ENCODE data around the gene GMDS. TPM values are rescaled to one million over a fixed set of nuclear protein-coding genes. Genes with fewer than 3 reads are reported as not detected.
A peak's percentile ranks its signal among the peaks of the same experiment; 100 is the strongest.

GMDS gene
- total and polyA plus RNA-seq, 2 donors (not counting 3 experiments of a cell fraction or from before 2014, with no cell fraction given), result 9.8 to 23.5 TPM

- Histone ChIP-seq H4K20me1 (replicated peaks; ENCODE audit: control insufficient read depth, extremely low read depth, insufficient read depth, low read length) (no peaks in the 10 kb centered on the region), H3K36me3 (ENCODE audit: control insufficient read depth in 2 of 2, extremely low read depth in 1 of 2, insufficient read depth in 2 of 2, low read length in 2 of 2) (no peaks in the 10 kb centered on the region), H3K9me3 (replicated peaks; ENCODE audit: control insufficient read depth, insufficient read depth, low read length) (no peaks in the 10 kb centered on the region), H3K4me3 (replicated peaks in 1 of 3; ENCODE audit: insufficient read depth in 1 of 3, low read depth in 1 of 3, low read length in 3 of 3) (no peak overlapping the region), H2AFZ (ENCODE audit: low read depth, low read length) (no peak overlapping the region), H3K79me2 (ENCODE audit: control insufficient read depth, insufficient read depth, low read length) (no peaks in the 10 kb centered on the region), H3K4me1 (ENCODE audit: control insufficient read depth, extremely low read depth, insufficient read depth, low read length) (peaks cover 17% of the 10 kb centered on the region), H3K27ac (ENCODE audit: insufficient read depth, low read depth, low read length) (no peak overlapping the region), H3K4me2 (ENCODE audit: insufficient read depth, low read length) (no peak overlapping the region), H3K27me3 (ENCODE audit: control insufficient read depth in 2 of 2, insufficient read depth in 2 of 2, low read length in 2 of 2) (no peaks in the 10 kb centered on the region), H3K9ac (replicated peaks; ENCODE audit: extremely low read depth, insufficient read depth, low read length) (no peak overlapping the region), H3K9me1 (replicated peaks; ENCODE audit: control insufficient read depth, extremely low read depth, insufficient read depth, low read length) (no peaks in the 10 kb centered on the region)
- FAIRE-seq (no peak), DNase-seq (ENCODE audit: low read depth, low spot score) (no peak)
- dilution Hi-C loops (cut with MboI; ENCODE audit: extremely low pct_ligation_motif_present, low sequenced_read_pairs), result no loop called here
- ChIA-PET CTCF (no interaction called here), POLR2A (no interaction called here)
- TF ChIP-seq CTCF (IDR thresholded peaks at IDR 0.05; ENCODE audit: extremely low read depth in 1 of 2, insufficient read depth in 1 of 2, low read depth in 1 of 2, low read length in 2 of 2) (peak; percentile 13 to 25), FOS (IDR thresholded peaks at IDR 0.05; ENCODE audit: borderline replicate concordance, insufficient read depth, low read length) (no peak)
- no TSS peak for BruUV-seq (replicated peaks)
- intact Hi-C loops (cut with micrococcal nuclease), result no loop called here
These were observed 86.7 kb downstream of the GMDS start for GRCh38 chr6:2158596-2159271.

DNA sequence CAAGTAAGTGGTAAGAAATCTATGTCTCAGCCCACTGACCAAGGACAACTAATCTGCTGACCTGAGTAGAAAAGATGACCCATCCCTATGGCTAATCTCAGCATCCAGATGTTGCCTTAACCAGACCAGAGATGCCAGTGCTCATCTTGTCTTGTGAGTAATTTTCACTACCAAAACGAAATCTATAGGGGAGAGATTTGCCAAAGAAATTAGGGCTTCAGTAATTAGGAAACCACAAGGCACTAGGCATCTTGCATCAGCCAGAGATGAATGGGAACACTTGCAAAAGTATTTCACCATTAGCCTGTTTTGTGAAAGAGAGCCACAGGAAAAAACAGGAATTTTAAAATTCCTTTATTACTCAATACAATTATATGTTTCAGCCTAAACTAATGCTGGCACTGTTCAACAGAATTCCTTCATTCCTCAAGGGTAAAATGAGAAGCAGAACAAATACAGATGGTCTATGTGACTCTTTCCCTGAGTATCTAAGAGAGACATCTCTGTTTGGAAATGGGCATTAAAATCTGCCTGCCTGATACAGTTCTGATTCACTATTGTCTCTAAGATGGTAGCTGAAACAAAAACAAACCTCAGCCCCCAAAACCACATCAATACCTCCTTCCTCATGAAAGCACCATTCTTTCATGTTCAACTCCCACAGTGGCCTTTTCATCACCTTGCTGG lies 87.8 kb downstream of the GMDS start:
- POLR2A ChIA-PET, result no interaction called here
- H2AFZ ChIP-seq (ENCODE audit: low read depth, low read length), result no peak overlapping the region
- H3K36me3 ChIP-seq (ENCODE audit: control insufficient read depth in 2 of 2, extremely low read depth in 1 of 2, insufficient read depth in 2 of 2, low read length in 2 of 2), result no peaks in the 10 kb centered on the region
- H3K4me2 ChIP-seq (ENCODE audit: insufficient read depth, low read length), result no peak overlapping the region
- TF ChIP-seq EZH2 (IDR thresholded peaks at IDR 0.05; ENCODE audit: borderline replicate concordance, low read depth, low read length, severe bottlenecking), result no peak
- no peak for TF ChIP-seq JUN (IDR thresholded peaks at IDR 0.05; ENCODE audit: borderline replicate concordance, insufficient read depth, insufficient read length, low read depth)
- TF ChIP-seq POLR2A (IDR thresholded peaks at IDR 0.05; ENCODE audit: low read depth, low read length), result no peak
- no peak for TF ChIP-seq MYC (IDR thresholded peaks at IDR 0.05; ENCODE audit: low read depth, low read length)
- H3K9me3 ChIP-seq (replicated peaks; ENCODE audit: control insufficient read depth, insufficient read depth, low read length), result no peaks in the 10 kb centered on the region
- H4K20me1 ChIP-seq (replicated peaks; ENCODE audit: control insufficient read depth, extremely low read depth, insufficient read depth, low read length), result no peaks in the 10 kb centered on the region
- H3K27ac ChIP-seq (ENCODE audit: insufficient read depth, low read depth, low read length), result no peak overlapping the region
- intact Hi-C loops (cut with micrococcal nuclease), result no loop called here
- no TSS peak for BruUV-seq (replicated peaks)
- H3K27me3 ChIP-seq (ENCODE audit: control insufficient read depth in 2 of 2, insufficient read depth in 2 of 2, low read length in 2 of 2), result no peaks in the 10 kb centered on the region
- DNase-seq (ENCODE audit: low read depth, low spot score) (peak; percentile 27), FAIRE-seq (no peak)
- H3K4me1 ChIP-seq (ENCODE audit: control insufficient read depth, extremely low read depth, insufficient read depth, low read length), result peaks cover 12% of the 10 kb centered on the region
- no peak overlapping the region for H3K9ac ChIP-seq (replicated peaks; ENCODE audit: extremely low read depth, insufficient read depth, low read length)
- CTCF ChIA-PET, result no interaction called here
- no peaks in the 10 kb centered on the region for H3K9me1 ChIP-seq (replicated peaks; ENCODE audit: control insufficient read depth, extremely low read depth, insufficient read depth, low read length)
- dilution Hi-C loops (cut with MboI; ENCODE audit: extremely low pct_ligation_motif_present, low sequenced_read_pairs), result no loop called here
- no peak overlapping the region for H3K4me3 ChIP-seq (replicated peaks in 1 of 3; ENCODE audit: insufficient read depth in 1 of 3, low read depth in 1 of 3, low read length in 3 of 3)
- no peaks in the 10 kb centered on the region for H3K79me2 ChIP-seq (ENCODE audit: control insufficient read depth, insufficient read depth, low read length)

All from endothelial cell of umbilical vein (primary cell).